Nephron (organoid): ENCODE data around the gene SAV1.

ENCODE experiments used
- H3K27ac Mint-ChIP-seq, 3 experiments: 2 replicates each; pipeline ENCODE4 v1.8.0; 2020; ENCODE audit warnings: mixed read lengths in 3 of 3, mild to moderate bottlenecking in 2 of 3, moderate library complexity in 1 of 3
- H3K27me3 Mint-ChIP-seq: 2 replicates; pipeline ENCODE4 v1.8.0; 2021; ENCODE audit warnings: low read depth, mild to moderate bottlenecking, moderate library complexity, mixed read lengths
- H3K36me3 Mint-ChIP-seq: 2 replicates; pipeline ENCODE4 v1.8.0; 2020; ENCODE audit warnings: low read depth, mixed read lengths
- H3K4me1 Mint-ChIP-seq: 2 replicates; pipeline ENCODE4 v1.8.0; 2020; ENCODE audit warnings: mixed read lengths
- H3K4me3 Mint-ChIP-seq, 3 experiments: 2 replicates each; pipeline ENCODE4 v1.8.0; 2020; ENCODE audit warnings: mild to moderate bottlenecking in 3 of 3, mixed read lengths in 3 of 3, moderate library complexity in 2 of 3
- H3K9me3 Mint-ChIP-seq: 2 replicates; pipeline ENCODE4 v1.8.0; 2020; ENCODE audit warnings: mixed read lengths
- CTCF ChIP-seq, 3 experiments: fragments of 200-600 bp; sonication (generic); IDR thresholded peaks; one replicate each; pipeline ENCODE4 v1.5.0; 2021; ENCODE audit warnings: antibody characterized with exemption in 3 of 3; ENCODE audit not compliant: unreplicated experiment in 3 of 3

The SAV1 gene

GRCh38 chr14:50598765-50599164 lies 69.3 kb downstream of the SAV1 start:
- Mint-ChIP-seq H3K9me3 (no peaks in the 10 kb centered on the region), H3K4me3 (no peak overlapping the region), H3K36me3 (no peaks in the 10 kb centered on the region), H3K27ac (no peak overlapping the region), H3K4me1 (no peaks in the 10 kb centered on the region), H3K27me3 (no peaks in the 10 kb centered on the region)
- no peak for TF ChIP-seq CTCF (IDR thresholded peaks at IDR 0.05; ENCODE audit: unreplicated experiment in 3 of 3)

GRCh38 chr14:50594577-50595316 lies 73.4 kb downstream of the SAV1 start:
- H3K4me1 Mint-ChIP-seq, result no peaks in the 10 kb centered on the region
- no peaks in the 10 kb centered on the region for H3K27me3 Mint-ChIP-seq
- TF ChIP-seq CTCF (IDR thresholded peaks at IDR 0.05; ENCODE audit: unreplicated experiment in 3 of 3), result no peak
- H3K27ac Mint-ChIP-seq, result peak overlapping the region in 1 of 3 experiments; percentile 28
- H3K9me3 Mint-ChIP-seq, result no peaks in the 10 kb centered on the region
- peaks cover 6% of the 10 kb centered on the region for H3K36me3 Mint-ChIP-seq
- no peak overlapping the region for H3K4me3 Mint-ChIP-seq

DNA sequence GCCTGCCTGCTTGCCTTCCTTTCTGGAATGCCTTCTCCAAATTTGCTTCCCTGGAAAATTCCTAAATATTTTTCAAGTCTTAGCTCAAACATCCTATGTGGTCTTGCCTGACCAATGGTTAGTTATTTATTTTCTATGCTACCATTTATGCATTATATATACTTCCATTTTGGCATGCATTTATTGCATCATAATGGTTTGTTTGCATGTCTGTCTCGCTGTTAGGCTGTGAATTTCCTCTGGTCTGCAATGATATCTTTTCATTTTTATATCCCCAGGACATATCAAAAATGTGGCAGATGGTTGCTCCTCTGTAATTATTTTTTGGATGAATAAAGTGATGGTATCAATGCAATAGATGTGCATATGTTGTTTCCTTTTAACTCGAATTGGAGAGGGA lies 77.6 kb downstream of the SAV1 start:
- Mint-ChIP-seq H3K27ac (no peak overlapping the region), H3K4me3 (no peak overlapping the region), H3K9me3 (no peaks in the 10 kb centered on the region), H3K27me3 (no peaks in the 10 kb centered on the region), H3K36me3 (peaks cover 6% of the 10 kb centered on the region), H3K4me1 (no peaks in the 10 kb centered on the region)
- TF ChIP-seq CTCF (IDR thresholded peaks at IDR 0.05; ENCODE audit: unreplicated experiment in 3 of 3), result no peak
